Suprapubic skin (tissue), 4 donors: ENCODE data around the gene DBN1.

Experiments used
- EP300 ChIP-seq: sonication (generic); formaldehyde crosslinking; IDR thresholded peaks from one replicate; pipeline ENCODE4 v1.6.1; 2017; ENCODE audit warnings: antibody characterized with exemption
- POLR2A ChIP-seq, 2 donors: fragments of 450-650 bp; IDR thresholded peaks; one replicate each; pipeline ENCODE4 v1.6.1; 2017; ENCODE audit warnings: antibody characterized with exemption in 2 of 2, mild to moderate bottlenecking in 2 of 2, moderate library complexity in 2 of 2
- POLR2AphosphoS5 ChIP-seq, 3 donors: sonication (generic); formaldehyde crosslinking; IDR thresholded peaks; one replicate each; pipeline ENCODE4 v1.6.1; 2017; ENCODE audit warnings: antibody characterized with exemption in 3 of 3
- TF ChIP-seq, protein P1 (sequence below), 2 donors: fragments of 200-600 bp in 1 of 2; fragments of 450-650 bp in 1 of 2; sonication (generic) in 1 of 2; IDR thresholded peaks; one replicate each; pipeline ENCODE4 v1.5.1; 2016 to 2019; ENCODE audit warnings: antibody characterized with exemption in 2 of 2, mild to moderate bottlenecking in 1 of 2, moderate library complexity in 1 of 2

DNA sequence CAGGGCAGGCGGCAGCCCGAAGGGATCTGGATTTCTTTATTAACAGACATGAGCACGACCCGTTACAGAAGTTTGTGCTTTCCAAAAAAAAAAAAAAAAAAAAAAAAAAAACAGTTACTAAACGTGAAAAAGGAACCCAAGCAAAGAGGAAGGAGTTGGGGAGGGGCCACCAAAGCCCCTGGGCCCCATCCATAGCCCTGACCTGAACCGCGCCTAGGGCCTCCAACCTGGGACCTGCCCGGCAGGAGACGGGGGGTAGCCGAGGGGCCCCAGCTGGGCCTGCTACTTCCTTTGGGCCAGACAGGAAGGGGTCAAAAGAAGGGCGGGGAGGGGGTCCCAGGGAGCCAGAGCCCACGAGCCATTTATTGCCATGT is 16.9 kb downstream of the DBN1 start:
- TF ChIP-seq, protein P1, sequence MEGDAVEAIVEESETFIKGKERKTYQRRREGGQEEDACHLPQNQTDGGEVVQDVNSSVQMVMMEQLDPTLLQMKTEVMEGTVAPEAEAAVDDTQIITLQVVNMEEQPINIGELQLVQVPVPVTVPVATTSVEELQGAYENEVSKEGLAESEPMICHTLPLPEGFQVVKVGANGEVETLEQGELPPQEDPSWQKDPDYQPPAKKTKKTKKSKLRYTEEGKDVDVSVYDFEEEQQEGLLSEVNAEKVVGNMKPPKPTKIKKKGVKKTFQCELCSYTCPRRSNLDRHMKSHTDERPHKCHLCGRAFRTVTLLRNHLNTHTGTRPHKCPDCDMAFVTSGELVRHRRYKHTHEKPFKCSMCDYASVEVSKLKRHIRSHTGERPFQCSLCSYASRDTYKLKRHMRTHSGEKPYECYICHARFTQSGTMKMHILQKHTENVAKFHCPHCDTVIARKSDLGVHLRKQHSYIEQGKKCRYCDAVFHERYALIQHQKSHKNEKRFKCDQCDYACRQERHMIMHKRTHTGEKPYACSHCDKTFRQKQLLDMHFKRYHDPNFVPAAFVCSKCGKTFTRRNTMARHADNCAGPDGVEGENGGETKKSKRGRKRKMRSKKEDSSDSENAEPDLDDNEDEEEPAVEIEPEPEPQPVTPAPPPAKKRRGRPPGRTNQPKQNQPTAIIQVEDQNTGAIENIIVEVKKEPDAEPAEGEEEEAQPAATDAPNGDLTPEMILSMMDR (IDR thresholded peaks at IDR 0.05) = no peak
- TF ChIP-seq POLR2A (IDR thresholded peaks at IDR 0.05) (no peak), POLR2AphosphoS5 (IDR thresholded peaks at IDR 0.05) (no peak), EP300 (no peak)
